ENCODE measurements around the gene SPRED1.

- TF ChIP-seq CTCF (IDR thresholded peaks at IDR 0.05) (no peak), POLR2A (IDR thresholded peaks at IDR 0.05; ENCODE audit: low read length) (no peak), MAFK (IDR thresholded peaks at IDR 0.05; ENCODE audit: partially characterized antibody) (no peak)
Measured at GRCh38 chr15:38215707-38216106, 36.9 kb upstream of the SPRED1 start.

Measured in A549 (cell line).